ENCODE data around the gene NRP1. TPM values are rescaled to one million over a fixed set of nuclear protein-coding genes. Genes with fewer than 3 reads are reported as not detected.

The NRP1 gene
- total and polyA plus RNA-seq, 12 donors = 45.3 to 229 (median 157) TPM

GRCh38 chr10:33336582-33337325 lies 2.3 kb upstream of the NRP1 start:
- peaks cover 0 to 27% (median 0%) of the 10 kb centered on the region in 7 donors for H3K27me3 ChIP-seq
- DNase-seq (peak; percentile 74 to 80), ATAC-seq (peak; percentile 7 to 43 (median 21))
- peak overlapping the region; percentile 71 to 95 (median 92) for H3K4me3 ChIP-seq
- H3K27ac ChIP-seq = peak overlapping the region; percentile 95 to 100 (median 98)
- no peaks in the 10 kb centered on the region for H3K36me3 ChIP-seq
- intact Hi-C loops (cut with DNase I) = loop anchor here in 8 of 10 donors (5.0 to 10.0 kb wide), 15 partner anchors 128 to 1301 kb away; no protein-coding TSS in a partner anchor
- TF ChIP-seq CTCF (IDR thresholded peaks at IDR 0.05) = no peak
- WGBS, 2 donors = 0 to 1% methylated on average over 66 to 67 of the region's 67 CpGs
- H3K4me1 ChIP-seq = peaks cover 0 to 38% (median 28%) of the 10 kb centered on the region in 9 donors
- H3K9me3 ChIP-seq = no peaks in the 10 kb centered on the region

- DNase-seq = peak; percentile 78 to 81
- TF ChIP-seq CTCF (IDR thresholded peaks at IDR 0.05) = peak in 4 of 9 donors; percentile 8 to 37 (median 16)
- peaks cover 0 to 27% (median 0%) of the 10 kb centered on the region in 7 donors for H3K27me3 ChIP-seq
- peaks cover 0 to 30% (median 21%) of the 10 kb centered on the region in 9 donors for H3K4me1 ChIP-seq
- WGBS, 2 donors = 0 to 1% methylated on average over 52 of the region's 52 CpGs
- intact Hi-C loops (cut with DNase I) = loop anchor here in 9 of 10 donors (2.0 to 10.0 kb wide), 16 partner anchors 129 to 1301 kb away; no protein-coding TSS in a partner anchor
- peak; percentile 50 to 76 (median 62) for ATAC-seq
- no peaks in the 10 kb centered on the region for H3K36me3 ChIP-seq
- peak overlapping the region; percentile 71 to 95 (median 92) for H3K4me3 ChIP-seq
- no peaks in the 10 kb centered on the region for H3K9me3 ChIP-seq
- H3K27ac ChIP-seq = peak overlapping the region; percentile 95 to 100 (median 98)
These were observed 1.5 kb upstream of the NRP1 start for GRCh38 chr10:33335801-33336581.

GRCh38 chr10:33335551-33335800 lies 1.0 kb upstream of the NRP1 start:
- peaks cover 0 to 27% (median 0%) of the 10 kb centered on the region in 7 donors for H3K27me3 ChIP-seq
- no peak for DNase-seq
- WGBS, 2 donors = 1 to 3% methylated on average over 21 of the region's 21 CpGs
- TF ChIP-seq CTCF (IDR thresholded peaks at IDR 0.05) = no peak
- peak overlapping the region; percentile 95 to 100 (median 98) for H3K27ac ChIP-seq
- intact Hi-C loops (cut with DNase I) = loop anchor here in 9 of 10 donors (2.0 to 10.0 kb wide), 16 partner anchors 129 to 1302 kb away; no protein-coding TSS in a partner anchor
- H3K9me3 ChIP-seq = no peaks in the 10 kb centered on the region
- peaks cover 0 to 27% (median 16%) of the 10 kb centered on the region in 9 donors for H3K4me1 ChIP-seq
- peak in 3 of 8 donors; percentile 13 to 20 (median 14) for ATAC-seq
- peaks cover 0 to under 1% (median 0%) of the 10 kb centered on the region in 9 donors for H3K36me3 ChIP-seq
- H3K4me3 ChIP-seq = peak overlapping the region; percentile 71 to 95 (median 92)
